MCF 10A (cell line): Measurements from ENCODE around the gene MICAL3. TPM values are rescaled to one million over a fixed set of nuclear protein-coding genes. Genes with fewer than 3 reads are reported as not detected.

Experiments
- BruUV-seq: library from RNA; stranded (reverse); fragments of 400-500 nt; replicated peaks from 2 replicates; lab custom pipeline; 2021; lab: Mats Ljungman, UMichigan
- CTCF ChIA-PET: fragments of 300-600 bp; sonication (Branson Sonifier 250); formaldehyde crosslinking; extraction: SDS; loops from one replicate; lab custom pipeline; 2021; ENCODE audit warnings: antibody characterized with exemption, inconsistent platforms; lab: Yijun Ruan, JAX
- POLR2A ChIA-PET: fragments of 300-600, 350-650 bp; sonication (Branson Sonifier 250); formaldehyde crosslinking; extraction: SDS; loops from one replicate; lab custom pipeline; 2020; ENCODE audit warnings: antibody characterized with exemption, inconsistent platforms; lab: Yijun Ruan, JAX
- DNase-seq: peaks from one replicate; pipeline ENCODE4 v3.0.0-alpha.2; 2018; ENCODE audit not compliant: unreplicated experiment
- H3K27ac Mint-ChIP-seq: one replicate; pipeline ENCODE4 v1.8.0; 2022; ENCODE audit warnings: mild to moderate bottlenecking, low read depth, mixed read lengths; ENCODE audit not compliant: unreplicated experiment
- H3K27me3 Mint-ChIP-seq: one replicate; pipeline ENCODE4 v1.8.0; 2022; ENCODE audit warnings: mixed read lengths; ENCODE audit not compliant: insufficient read depth, unreplicated experiment
- H3K36me3 Mint-ChIP-seq: one replicate; pipeline ENCODE4 v1.8.0; 2022; ENCODE audit warnings: mild to moderate bottlenecking, moderate library complexity, mixed read lengths; ENCODE audit not compliant: insufficient read depth, unreplicated experiment
- H3K4me1 Mint-ChIP-seq: one replicate; pipeline ENCODE4 v1.8.0; 2022; ENCODE audit warnings: mixed read lengths; ENCODE audit not compliant: insufficient read depth, unreplicated experiment
- H3K4me3 Mint-ChIP-seq: one replicate; pipeline ENCODE4 v1.8.0; 2022; ENCODE audit warnings: mild to moderate bottlenecking, moderate library complexity, mixed read lengths; ENCODE audit not compliant: unreplicated experiment
- H3K9me3 Mint-ChIP-seq: one replicate; pipeline ENCODE4 v1.8.0; 2022; ENCODE audit warnings: mixed read lengths; ENCODE audit not compliant: unreplicated experiment
- CTCF ChIP-seq: fragments of 200-600 bp; IDR thresholded peaks from one replicate; pipeline ENCODE4 v1.8.0; 2022; ENCODE audit warnings: antibody characterized with exemption, mild to moderate bottlenecking; ENCODE audit not compliant: unreplicated experiment
- intact Hi-C: fragments of 100-400 bp; cut with micrococcal nuclease; formaldehyde crosslinking; loops from 2 replicates; pipeline ENCODE4 v1.14.1; 2022
- total RNA-seq: library from RNA; stranded (reverse); gene quantifications from 2 replicates; pipeline ENCODE4 v1.2.3, GENCODE V29; 2022

MICAL3 gene
- total RNA-seq, 1 experiment from 2014 or later, result 54.1 TPM

- no peak for TF ChIP-seq CTCF
- Mint-ChIP-seq H3K36me3 (peaks cover 8% of the 10 kb centered on the region), H3K27ac (no peak overlapping the region), H3K27me3 (no peaks in the 10 kb centered on the region), H3K4me3 (no peak overlapping the region), H3K4me1 (peaks cover 10% of the 10 kb centered on the region), H3K9me3 (no peaks in the 10 kb centered on the region)
- POLR2A ChIA-PET, result no interaction called here
- DNase-seq, result no peak
- CTCF ChIA-PET, result interaction anchor here (0.6 kb wide), 1 partner anchor 162 kb away, joined by 3 read pairs; no protein-coding TSS in a partner anchor
- intact Hi-C loops, result loop anchor here (10.0 kb wide), 1 partner anchor 90 kb away; no protein-coding TSS in a partner anchor
- BruUV-seq, result no TSS peak
Measured at GRCh38 chr22:17914474-17914873, 109.9 kb downstream of the MICAL3 start.

- no peak for DNase-seq
- no TSS peak for BruUV-seq
- Mint-ChIP-seq H3K27ac (no peak overlapping the region), H3K4me1 (peaks cover 10% of the 10 kb centered on the region), H3K9me3 (no peaks in the 10 kb centered on the region), H3K4me3 (no peak overlapping the region), H3K36me3 (peaks cover 8% of the 10 kb centered on the region), H3K27me3 (no peaks in the 10 kb centered on the region)
- CTCF ChIA-PET, result interaction anchor here (0.5 to 3.9 kb wide), 2 partner anchors 65 to 162 kb away, joined by 6 to 18 read pairs; no protein-coding TSS in a partner anchor
- intact Hi-C loops, result loop anchor here (10.0 kb wide), 1 partner anchor 91 kb away; no protein-coding TSS in a partner anchor
- POLR2A ChIA-PET, result interaction anchor here (1.0 kb wide), 1 partner anchor 9 kb away, joined by 3 read pairs; no protein-coding TSS in a partner anchor
- TF ChIP-seq CTCF, result no peak
Measured at GRCh38 chr22:17913801-17914347, 110.5 kb downstream of the MICAL3 start.

DNA sequence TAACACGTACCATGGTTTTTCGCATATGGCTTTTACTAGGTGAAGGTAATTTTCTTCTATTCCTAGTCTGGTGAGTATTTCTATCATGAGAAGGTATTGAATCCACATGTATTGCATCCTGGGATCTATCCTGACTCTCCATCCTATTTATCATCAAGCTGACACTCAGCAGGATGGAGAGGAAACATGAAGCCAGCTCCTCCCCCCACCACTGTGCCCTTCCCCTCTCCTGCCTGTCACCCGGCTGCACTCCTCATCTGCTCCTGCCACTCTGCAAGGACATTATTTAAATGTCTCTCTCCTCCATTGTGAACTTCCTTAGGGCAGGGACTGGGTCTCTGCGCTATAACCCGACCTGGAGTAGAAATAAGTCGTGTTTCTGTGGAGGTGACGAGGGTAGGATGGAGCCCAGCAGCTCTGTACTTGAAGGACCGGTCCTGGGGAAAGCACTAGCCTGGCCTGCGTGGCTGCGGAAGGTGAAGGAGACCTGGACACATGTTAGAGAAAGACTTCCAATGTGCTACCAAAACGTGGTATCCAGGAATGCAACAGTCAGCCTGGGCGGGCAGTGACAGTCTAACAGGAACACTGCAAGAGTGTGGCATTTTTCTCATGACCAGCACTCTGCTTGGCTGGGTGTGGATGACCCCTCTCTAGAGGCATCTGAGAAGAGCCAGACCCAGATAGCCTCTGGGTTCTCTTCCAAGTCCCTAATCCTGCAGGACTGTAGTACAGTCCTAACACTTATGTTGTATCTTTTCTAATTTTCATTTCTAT is 111.2 kb downstream of the MICAL3 start:
- no peak overlapping the region for H3K4me3 Mint-ChIP-seq
- ChIA-PET CTCF (interaction anchor here (3.9 kb wide), 1 partner anchor 163 kb away, joined by 18 read pairs; no protein-coding TSS in a partner anchor), POLR2A (interaction anchor here (0.6 to 1.0 kb wide), 2 partner anchors 9 to 216 kb away, joined by 3 read pairs; no protein-coding TSS in a partner anchor)
- no peak overlapping the region for H3K27ac Mint-ChIP-seq
- H3K36me3 Mint-ChIP-seq, result peaks cover 8% of the 10 kb centered on the region
- peaks cover 10% of the 10 kb centered on the region for H3K4me1 Mint-ChIP-seq
- BruUV-seq, result no TSS peak
- intact Hi-C loops, result loop anchor here (10.0 kb wide), 1 partner anchor 92 kb away; no protein-coding TSS in a partner anchor
- no peak for DNase-seq
- H3K27me3 Mint-ChIP-seq, result no peaks in the 10 kb centered on the region
- H3K9me3 Mint-ChIP-seq, result no peaks in the 10 kb centered on the region
- TF ChIP-seq CTCF, result no peak

DNA sequence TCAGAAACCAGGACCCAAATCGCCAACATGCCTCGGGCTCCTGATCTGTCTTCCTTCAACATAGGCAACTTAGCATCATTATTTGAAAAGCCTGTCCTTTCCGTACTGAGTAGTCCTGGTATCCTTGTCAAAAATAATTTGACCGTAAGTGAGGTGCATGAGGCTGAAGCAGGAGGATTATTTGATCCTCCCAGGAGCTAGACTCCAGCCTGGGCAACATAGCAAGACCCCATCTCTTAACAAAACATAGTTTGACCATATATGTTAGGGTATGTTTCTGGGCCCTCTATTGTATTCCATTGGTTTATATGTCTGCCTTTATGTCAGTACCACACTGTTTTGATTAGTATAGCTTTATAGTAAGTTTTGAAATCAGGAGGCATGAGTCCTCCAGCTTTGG is 112.5 kb downstream of the MICAL3 start:
- Mint-ChIP-seq H3K36me3 (peaks cover 10% of the 10 kb centered on the region), H3K9me3 (no peaks in the 10 kb centered on the region), H3K27ac (peak overlapping the region; percentile 11), H3K27me3 (no peaks in the 10 kb centered on the region), H3K4me1 (peaks cover 19% of the 10 kb centered on the region), H3K4me3 (no peak overlapping the region)
- POLR2A ChIA-PET, result interaction anchor here (1.3 kb wide), 1 partner anchor 13 kb away, joined by 4 read pairs; no protein-coding TSS in a partner anchor
- no peak for TF ChIP-seq CTCF
- CTCF ChIA-PET, result interaction anchor here (1.0 to 3.9 kb wide), 3 partner anchors 33 to 164 kb away, joined by 3 to 18 read pairs (median 4); no protein-coding TSS in a partner anchor
- no peak for DNase-seq
- intact Hi-C loops, result loop anchor here (10.0 kb wide), 1 partner anchor 93 kb away; no protein-coding TSS in a partner anchor
- BruUV-seq, result no TSS peak
